RKO (cell line): ENCODE measurements around the gene ZNF91.
"Not testable (repeated sequence)": the region's sequence is repeated elsewhere in the genome, so short reads cannot be mapped to it uniquely, and the experiment has no call there.

Experiments
- DNase-seq: peaks from one replicate; pipeline ENCODE4 v3.0.0-alpha.2; 2016; ENCODE audit warnings: low spot score

ZNF91 gene

DNA sequence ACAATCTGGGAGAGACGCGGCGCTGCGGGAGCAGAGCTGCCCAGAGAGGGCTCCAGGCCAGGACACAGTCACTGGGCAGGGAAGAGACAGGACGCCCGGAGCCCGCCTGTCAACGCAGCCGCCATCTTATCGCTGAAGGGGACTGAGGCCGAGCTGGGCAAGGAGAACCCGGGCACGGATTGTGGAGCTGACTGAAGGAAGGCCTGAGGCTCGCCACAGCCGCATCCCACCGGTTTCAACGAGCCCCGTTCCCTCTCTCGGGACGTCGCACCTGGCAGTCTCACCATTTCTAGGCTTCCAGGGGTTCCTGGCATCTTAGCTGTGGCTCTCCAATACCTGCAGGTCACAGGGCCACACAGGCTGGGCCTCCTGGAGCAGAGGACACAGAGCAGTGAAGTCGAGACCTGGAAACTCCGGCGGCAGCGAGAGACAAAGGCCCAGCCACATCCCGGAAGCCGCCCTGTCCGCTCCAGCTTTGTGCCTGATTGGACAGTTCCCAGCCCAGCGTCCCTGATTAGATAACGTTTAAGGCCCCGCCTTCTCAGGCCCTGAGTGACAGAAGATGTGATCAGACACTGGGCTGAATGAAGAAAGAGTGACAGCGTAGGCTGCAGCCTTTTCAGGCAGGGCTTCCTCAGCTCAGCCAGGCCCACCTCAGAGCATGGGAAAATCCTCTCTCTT, at the start of gene ZNF91:
Gene ZNF91 (minus strand): TSS at position 431 of the 681 bp plus-strand sequence. CDS start 117 bp downstream, at position 314.
- DNase-seq = peak; percentile 97

DNA sequence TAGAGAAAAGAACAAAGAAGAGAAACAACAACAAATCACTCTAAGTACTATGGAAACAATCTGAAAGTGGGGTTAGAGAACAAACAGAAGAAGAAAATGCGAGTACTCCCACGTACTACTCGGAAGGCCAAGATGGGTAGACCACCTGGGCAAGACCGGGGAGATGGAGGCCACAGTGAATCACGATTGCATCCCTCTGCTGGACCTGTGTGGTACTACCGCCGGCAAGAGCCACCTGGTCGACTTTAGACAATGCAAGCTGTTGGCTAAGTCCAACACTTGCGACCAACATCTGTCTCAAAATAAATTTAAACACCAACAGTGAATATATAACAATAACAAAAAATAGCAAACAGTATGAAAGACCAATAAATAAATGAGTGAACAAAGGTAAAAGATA, 45.5 kb upstream of the ZNF91 start:
- DNase-seq = peak; percentile 41

DNA sequence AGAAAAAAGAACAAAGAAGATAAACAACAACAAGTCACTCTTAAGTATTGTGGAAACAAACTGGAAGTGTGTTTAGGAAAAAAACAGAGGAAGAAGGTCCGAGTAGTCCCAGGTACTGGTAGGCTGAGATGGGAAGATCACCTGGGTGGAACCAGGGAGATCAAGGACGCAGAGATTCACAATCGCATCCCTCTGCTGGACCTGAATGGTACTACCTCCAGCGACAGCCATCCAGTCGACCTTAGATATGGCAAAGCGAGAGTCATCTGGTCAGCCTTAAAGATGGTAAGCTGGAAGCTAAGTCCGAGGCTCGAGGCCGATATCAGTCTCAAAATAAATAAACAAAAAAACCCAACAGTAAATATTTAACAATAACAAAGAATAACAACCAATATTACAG, 44.9 kb upstream of the ZNF91 start:
- peak; percentile 30 for DNase-seq

DNA sequence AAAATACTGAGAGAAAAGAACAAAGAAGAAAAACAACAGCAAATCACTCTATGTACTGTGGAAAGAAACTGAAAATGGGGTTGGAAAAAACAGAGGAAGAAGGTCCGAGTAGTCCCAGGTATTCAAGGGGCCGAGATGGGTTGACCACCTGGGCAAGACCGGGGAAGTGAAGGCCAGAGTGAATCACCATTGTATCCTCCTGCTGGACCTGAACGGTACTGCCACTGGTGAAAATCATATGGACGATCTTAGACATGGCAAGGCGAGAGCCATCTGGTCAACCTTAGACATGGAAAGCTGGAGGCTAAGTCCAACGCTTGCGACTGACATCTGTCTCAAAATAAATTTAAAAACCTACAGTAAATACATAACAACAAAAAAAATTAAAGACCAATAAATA, 44.4 kb upstream of the ZNF91 start:
- DNase-seq = peak; percentile 31

DNA sequence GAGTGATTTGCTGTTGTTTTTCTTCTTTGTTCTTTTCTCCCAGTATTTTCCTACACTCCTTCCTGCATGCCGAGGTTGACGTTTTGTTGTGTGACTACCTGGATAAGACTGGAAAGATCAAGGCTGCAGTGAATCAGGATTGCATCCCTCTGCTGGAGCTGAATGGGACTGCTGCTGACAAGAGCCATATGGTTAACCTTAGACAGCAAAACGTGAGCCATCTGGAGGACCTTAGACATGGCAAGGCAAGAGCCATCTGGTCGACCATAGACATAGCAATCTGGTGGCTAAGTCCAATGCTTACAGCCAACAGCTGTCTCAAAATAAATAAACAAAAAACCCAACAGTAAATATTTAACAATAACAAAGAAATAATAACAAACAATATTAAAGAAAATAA, 42.6 kb upstream of the ZNF91 start:
- DNase-seq = peak; percentile 75

DNA sequence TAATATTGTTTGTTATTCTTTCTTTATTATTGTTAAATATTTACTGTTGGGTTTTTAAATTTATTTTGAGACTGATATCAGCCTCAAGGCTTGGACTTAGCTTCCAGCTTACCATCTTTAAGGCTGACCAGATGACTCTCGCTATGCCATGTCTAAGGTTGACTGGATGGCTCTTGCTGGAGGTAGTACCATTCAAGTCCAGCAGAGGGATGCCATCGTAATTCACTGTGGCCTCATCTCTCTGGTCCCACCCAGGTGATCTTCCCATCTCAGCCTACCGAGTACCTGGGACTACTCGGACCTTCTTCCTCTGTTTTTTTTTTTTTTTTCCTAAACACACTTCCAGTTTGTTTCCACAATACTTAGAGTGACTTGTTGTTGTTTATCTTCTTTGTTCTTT, 41.7 kb upstream of the ZNF91 start:
- peak; percentile 37 for DNase-seq

DNA sequence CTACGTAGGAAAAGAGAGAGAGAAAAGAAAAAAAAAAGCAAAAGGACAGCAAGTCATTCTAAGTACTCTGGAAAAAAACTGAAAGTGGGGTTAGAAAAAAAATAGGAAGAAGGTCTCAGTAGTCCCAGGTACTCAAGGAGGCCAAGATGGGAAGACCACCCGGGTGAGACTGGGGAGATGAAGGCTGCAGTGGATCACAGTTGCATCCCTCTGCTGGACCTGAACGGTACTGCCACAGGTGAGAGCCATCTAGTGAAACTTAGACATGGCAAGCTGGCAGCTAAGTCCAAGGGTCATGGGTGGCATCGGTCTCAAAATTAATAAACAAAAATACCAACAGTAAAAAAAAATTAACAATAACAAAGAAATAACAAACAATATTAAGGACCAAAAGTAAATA, 41.0 kb upstream of the ZNF91 start:
- DNase-seq = no peak

DNA sequence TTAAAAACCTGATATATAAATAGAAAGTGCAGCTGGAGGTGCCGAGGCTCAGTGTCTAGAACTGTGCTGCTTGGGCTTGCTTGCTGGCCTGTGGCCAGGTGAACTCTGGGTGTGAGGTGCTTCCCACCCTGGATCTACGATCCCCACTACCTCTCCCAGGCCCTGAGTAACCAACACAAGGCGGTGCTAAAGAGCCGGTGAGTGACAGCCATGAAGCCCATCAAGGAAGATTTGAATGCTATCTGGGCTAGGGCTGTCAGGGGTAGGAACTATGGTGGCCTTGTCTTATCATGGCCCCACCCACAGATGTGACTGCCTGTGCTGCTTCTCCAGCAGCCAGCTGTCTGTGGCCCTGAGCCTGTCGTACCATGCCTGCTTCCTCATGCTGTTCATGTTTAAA, 25.6 kb upstream of the ZNF91 start:
- no peak for DNase-seq

DNA sequence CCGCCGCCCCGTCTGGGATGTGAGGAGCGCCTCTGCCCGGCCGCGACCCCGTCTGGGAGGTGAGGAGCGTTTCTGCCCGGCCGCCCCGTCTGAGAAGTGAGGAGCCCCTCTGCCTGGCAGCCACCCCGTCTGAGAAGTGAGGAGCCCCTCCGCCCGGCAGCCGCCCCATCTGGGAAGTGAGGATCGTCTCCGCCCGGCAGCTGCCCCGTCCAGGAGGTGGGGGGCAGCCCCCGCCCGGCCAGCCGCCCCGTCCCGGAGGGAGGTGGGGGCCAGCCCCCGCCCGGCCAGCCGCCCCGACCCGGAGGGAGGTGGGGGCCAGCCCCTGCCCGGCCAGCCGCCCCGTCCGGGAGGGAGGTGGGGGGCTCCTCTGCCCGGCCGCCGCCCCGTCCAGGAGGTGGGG, 24.0 kb upstream of the ZNF91 start:
- not testable (repeated sequence) for DNase-seq

DNA sequence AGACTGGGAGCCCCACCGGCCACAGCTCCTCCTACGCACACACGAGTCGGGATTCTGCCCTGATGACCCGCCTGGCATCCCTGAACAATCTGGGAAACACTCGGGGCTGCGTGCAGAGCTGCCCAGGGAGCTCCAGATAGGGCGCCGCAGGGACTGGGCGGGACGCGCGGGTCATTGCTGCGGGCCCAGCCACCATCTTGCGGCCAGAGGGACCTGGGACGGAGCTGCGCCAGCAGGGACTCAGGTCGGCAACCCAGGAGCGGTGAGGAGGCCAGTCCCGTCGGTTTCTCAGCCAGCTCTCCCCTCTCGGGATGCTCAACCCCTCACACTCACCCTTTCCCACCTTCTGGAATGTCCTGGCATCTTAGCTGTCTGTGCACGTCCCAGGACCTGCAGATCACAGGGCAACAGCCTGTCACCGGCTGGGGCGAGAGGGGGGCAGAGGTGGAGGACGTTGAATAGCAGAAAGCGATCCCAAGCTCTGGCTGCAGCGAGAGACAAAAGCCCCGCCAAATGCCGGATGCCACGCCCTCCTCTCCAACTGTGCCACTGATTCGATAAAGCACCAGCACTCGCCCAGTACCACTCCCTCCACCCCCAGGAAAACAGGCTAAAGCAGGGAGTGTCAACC, 20.4 kb upstream of the ZNF91 start:
- peak; percentile 35 for DNase-seq

DNA sequence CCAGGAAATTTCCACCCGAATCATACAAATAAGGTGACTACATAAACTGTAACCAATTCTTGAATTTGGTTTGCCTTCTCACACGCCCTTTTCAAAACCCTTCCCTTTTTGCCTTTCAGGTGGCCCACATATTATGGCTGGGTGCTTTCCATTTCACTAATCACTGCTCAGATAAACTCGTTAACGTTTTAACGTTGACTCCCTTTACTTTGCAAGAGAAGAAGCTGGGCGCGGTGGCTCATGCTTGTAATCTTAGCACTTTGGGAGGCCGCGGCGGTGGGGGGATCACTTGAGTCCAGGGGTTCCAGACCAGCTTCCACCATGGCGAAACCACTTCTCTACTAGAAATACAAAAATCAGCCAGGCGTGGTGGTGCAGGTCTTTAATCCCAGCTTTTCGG, 19.8 kb upstream of the ZNF91 start:
- no peak for DNase-seq

DNA sequence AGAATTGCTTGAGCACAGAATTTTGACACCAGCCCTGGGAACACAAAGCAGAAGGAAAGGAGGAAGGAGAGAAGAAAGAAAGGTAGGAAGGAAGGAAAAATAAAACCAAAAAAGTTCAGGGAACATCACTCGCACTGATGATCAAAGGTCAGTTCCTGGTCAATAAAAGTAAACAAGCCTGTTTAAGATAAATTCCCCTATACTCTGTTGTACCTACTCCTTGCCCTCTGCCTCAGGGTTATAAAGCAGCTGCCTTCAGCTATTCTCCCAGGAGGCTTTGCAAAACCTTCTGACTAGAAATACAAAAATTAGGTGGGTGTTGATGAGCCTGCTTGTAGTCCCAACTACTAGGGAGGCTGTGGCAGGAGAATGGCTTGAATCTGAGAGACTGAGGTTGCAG, 14.9 kb upstream of the ZNF91 start:
- DNase-seq = no peak

DNA sequence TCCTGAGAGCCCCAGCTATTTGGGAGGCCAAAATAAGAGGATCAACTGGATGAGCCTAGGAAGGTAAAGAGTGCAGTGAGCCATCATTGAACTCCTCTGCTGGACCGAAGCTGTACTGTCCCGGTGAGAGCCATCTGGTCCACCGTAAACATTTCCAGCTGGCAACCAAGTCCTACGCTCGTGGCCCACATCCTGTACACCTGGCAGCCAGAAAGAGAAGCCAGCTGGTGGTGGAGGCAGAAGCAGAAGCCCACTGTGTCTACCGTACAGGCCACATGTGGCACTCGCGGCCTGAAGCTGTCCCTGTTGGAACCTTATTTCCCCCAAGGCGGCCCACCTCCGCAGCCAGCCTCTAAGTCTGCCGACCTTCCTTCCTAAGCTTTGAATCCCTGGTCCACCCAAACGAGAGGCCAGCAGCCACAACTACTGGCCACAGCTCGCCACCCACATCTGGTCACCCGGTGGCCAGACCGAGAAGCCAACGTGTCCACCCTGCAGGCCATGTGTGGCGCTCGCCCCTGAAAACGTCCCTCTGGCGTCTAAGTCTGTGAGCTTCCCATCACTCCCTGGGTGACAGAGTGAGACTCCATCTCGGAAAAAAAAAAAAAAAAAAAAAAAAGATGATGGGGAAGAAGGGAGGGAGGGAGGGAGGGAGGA, 14.2 kb upstream of the ZNF91 start:
- DNase-seq = no peak

DNA sequence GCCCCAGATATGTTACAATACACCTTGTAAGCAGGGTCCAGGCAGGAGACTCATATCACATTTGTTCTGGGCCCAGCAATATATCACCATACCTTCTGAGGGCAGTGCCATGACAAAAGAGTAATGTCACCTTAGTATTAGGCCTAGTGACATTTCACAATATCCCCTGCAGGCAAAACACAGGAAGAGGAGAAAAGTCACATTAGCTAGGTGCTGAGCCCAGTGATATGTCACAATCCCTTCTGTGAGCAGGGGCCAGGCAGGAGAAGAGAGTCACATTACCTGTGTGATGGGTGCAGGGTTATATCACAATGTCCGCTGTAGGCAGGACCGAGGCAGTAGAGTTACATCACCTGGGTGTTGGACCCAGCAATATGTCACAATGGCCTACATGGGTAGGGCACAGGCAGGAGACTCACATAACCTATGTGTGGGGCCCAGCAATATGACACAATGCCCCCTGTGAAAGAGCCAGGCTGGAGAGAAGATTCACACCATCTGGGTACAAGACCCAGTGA, 12.4 kb upstream of the ZNF91 start:
- no peak for DNase-seq

DNA sequence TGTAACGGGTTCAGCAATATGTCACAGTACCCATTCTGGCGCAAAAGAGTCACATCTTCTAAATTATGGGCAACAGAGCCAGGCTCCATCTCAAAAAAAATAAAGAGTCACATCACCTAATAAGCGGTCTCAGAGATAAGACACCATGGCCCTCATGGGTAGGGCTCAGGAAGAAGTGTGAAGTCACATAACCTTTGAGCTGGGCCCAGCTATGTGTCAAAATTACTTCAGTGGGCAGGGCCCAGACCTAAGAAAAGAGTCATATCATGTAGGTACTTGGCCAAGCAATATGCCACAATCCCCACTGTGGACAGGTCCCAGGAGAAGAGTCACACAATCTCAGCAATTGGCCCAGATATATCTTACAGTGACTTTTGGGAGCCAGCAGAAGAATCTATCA, 11.4 kb upstream of the ZNF91 start:
- no peak for DNase-seq

DNA sequence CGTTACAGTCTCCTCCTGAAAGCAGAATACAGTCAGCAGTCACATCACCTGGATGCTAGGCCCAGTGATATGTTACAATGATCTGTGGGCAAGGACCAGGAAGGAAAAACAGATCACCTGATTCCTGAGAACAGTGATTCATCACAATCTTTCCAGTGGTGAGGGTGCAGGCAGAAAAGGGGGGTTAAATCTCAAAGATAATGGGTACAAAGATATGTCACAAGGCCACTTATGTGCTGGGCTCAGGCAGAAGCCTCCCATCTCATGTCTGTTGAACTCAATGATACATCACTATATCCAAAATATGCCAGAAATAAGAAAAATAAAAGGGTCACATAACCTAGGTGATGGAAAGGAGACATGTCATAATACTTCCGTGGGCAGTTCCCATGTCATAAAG, 10.8 kb upstream of the ZNF91 start:
- no peak for DNase-seq

DNA sequence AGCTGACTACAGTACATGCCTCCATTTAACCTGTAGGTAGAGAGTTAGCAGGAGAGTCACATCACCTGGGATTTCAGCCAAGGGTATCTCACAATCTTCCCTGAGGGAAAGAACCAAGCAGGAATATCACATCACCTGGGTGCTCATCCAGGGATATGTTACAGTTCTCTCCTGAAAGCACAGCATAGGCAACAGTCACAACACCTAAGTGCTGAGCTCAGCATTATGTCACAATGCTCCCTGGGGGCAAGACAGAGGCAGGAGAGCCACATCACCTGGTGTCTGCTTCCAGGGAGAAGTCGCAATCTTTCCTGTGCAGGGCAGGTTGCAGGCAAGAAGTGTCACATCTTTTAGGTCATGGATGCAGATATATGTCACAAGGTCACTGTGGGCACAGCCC, 9.4 kb upstream of the ZNF91 start:
- no peak for DNase-seq

DNA sequence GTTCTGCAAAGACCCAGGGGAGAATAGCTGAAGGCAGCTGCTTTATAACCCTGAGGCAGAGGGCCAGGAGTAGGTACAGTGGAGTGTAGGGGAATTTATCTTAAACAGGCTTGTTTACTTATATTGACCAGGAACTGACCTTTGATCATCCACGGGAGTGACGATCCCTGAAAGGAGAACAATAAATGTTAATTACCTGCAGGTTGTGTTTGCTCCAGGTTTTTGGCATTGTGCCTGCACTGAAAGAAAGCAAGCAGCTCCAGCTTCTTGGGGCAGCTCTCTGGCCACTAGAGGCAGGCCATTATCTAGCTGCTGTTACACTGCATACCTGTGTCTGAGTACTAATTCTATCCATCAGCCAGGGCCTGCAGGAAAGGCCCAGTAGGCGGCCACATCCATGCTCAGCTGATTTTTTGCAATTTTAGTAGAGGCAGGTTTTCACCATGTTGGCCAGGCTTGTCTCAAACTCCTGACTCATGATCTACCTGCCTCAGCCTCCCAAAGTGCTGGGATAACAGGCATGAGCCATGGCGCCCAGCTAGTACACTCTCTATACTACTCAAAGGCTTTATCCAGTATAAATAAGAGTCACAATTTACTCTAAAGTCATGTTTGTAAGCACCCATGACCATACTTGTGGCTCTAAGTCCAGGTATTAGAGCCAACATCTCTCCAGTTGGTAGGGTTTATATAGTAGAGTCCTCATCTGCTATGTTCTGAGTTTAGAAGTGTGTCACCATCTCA, 8.5 kb upstream of the ZNF91 start:
- DNase-seq = no peak

DNA sequence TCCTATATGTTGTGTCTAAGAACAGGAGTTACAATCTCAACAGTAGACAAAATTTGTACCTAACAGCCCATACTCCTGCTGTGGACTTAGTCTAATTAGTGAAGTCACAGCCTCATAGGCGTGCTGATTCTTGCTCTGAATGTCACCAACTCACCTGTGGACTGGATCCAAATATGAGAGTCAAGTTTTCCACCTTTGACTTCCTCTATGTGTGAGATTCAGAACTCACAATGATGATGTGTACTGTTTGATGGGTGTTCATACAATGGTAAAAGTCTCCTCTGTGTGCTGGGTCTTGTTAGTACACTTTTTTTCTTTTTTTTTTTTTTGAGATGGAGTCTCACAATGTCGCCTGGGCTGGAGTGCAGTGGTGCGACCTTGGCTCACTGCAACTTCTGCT, 7.8 kb upstream of the ZNF91 start:
- DNase-seq = no peak

DNA sequence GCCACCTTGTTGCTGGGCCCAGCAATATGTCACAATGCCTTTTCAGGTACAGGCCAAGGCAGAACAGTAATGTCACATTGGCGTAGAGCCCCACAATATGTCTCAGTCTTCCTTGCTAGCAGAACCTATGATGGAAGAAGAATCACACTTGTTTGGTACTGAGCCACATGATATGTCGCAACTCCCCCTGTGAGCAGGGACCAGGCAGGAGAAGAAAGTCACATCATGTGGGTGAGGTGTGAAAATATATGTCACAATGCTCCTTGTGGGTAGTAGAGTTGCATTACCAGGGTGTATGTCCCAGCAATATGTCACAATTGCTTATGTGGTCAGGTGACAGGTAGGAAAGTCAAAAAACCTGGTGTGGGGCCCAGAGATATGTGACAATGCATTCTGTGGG, 7.1 kb upstream of the ZNF91 start:
- DNase-seq = no peak

DNA sequence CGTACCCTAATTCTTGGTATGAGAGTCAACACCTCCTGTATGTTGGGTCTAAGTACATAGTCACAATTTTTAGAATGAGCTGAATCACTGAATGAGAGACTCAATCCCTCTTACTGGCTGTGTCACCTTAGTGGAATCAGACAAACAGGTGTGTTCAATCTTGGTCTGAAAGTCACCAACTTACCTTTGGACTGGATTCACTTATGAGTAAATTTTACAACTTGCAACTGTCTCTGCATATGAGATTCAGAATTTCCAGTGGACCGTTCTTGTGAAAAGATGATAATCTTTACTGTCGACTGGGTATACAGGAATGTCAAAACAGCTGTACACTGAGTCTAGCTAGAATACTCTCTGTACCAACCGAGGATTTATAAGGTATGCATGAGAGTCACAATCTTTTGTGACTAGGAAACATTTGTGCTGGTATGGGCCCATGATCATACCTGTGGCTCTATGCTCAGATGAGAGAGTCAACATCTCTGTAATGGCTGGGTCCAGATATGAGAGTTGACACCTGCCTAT, 5.9 kb upstream of the ZNF91 start:
- DNase-seq = no peak

DNA sequence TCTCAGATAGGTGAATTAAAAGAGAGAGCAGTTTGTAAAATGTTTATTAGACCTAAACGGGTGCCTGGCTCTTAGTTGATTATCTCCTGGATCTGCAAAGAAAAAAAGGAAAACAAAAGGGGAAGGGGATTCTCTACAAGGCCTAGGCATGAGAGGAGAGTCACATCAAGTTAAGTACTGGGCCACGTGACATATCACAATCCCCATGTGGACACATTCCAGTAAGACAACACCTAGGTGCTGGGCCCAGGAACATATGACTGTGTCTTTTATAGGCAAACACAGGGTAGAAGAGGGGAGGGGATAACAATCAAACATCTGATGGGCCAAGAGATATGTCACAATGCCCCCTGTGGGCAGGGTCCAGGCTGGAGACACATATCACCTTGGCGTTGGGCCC, 4.2 kb upstream of the ZNF91 start:
- DNase-seq = no peak
